Measurements from ENCODE around the gene GREM2. TPM values are rescaled to one million over a fixed set of nuclear protein-coding genes. Genes with fewer than 3 reads are reported as not detected.

Gene GREM2
- total RNA-seq, 2 experiments from 2014 or later, result 0.17 to 0.25 TPM

DNA sequence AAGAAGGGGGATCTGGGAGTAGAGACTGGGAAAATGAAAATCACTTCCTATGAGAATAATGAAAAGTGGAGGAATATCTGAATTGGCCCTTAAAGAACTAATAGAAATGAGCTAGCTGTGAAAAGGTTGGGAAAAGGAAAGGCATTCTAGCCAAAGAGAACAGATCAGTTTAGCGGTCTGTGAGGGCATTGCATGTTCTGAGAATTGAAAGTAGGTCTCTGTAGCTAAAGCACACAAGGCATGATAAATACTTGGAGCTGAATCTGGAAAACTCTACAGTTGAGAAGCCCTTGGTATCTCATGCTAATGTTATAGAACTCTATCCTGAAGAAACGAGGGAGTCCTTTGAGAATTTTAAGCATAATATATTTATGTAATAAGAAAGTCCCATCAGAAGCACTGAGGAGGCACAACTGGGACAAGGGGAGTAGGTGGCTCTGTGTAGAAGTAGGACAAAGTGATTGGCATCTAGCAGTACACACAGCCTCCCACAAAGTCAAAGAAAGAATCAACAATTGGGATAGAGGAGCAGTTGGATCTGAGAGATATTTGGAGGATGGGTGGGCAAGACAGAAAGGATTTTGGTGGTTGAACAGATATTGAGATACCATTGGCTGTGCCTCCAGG, 78.7 kb downstream of the GREM2 start:
- Mint-ChIP-seq H3K27ac (no peak overlapping the region), H3K9me3 (no peaks in the 10 kb centered on the region), H3K36me3 (ENCODE audit: low read depth) (no peaks in the 10 kb centered on the region), H3K27me3 (ENCODE audit: low read depth) (peaks cover 2% of the 10 kb centered on the region), H3K4me1 (ENCODE audit: low read depth) (no peaks in the 10 kb centered on the region), H3K4me3 (no peak overlapping the region)
- CTCF ChIA-PET, result no interaction called here
- intact Hi-C loops (cut with micrococcal nuclease), result no loop called here
- no peak for DNase-seq

DNA sequence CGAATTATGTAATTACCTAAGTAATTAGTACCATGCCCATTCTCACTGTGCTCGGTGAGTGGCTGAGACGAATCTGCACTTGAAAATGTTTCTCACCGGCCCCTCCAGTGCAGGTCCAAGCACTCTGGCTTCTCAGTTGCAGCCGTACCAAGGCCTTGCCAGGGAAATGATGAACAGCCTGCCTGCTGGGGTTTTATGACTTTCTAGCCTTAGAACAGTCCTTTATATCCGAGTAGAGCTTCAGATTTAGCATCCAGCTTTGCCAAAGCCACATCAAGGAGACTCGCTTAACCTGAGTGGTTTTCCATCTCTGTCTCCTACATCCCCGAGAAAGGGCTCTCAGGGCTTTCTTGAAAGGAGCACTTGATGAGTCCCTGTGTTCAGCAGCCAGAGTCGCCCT, 83.4 kb downstream of the GREM2 start:
- Mint-ChIP-seq H3K4me3 (no peak overlapping the region), H3K36me3 (ENCODE audit: low read depth) (no peaks in the 10 kb centered on the region), H3K27ac (no peak overlapping the region), H3K9me3 (no peaks in the 10 kb centered on the region), H3K27me3 (ENCODE audit: low read depth) (no peaks in the 10 kb centered on the region), H3K4me1 (ENCODE audit: low read depth) (no peaks in the 10 kb centered on the region)
- intact Hi-C loops (cut with micrococcal nuclease), result no loop called here
- CTCF ChIA-PET, result no interaction called here
- no peak for DNase-seq

GRCh38 chr1:240527086-240527485, 84.9 kb downstream of the GREM2 start:
- no peaks in the 10 kb centered on the region for H3K36me3 Mint-ChIP-seq (ENCODE audit: low read depth)
- no peak for DNase-seq
- intact Hi-C loops (cut with micrococcal nuclease), result no loop called here
- no peaks in the 10 kb centered on the region for H3K9me3 Mint-ChIP-seq
- CTCF ChIA-PET, result no interaction called here
- no peaks in the 10 kb centered on the region for H3K4me1 Mint-ChIP-seq (ENCODE audit: low read depth)
- no peak overlapping the region for H3K27ac Mint-ChIP-seq
- H3K27me3 Mint-ChIP-seq (ENCODE audit: low read depth), result no peaks in the 10 kb centered on the region
- H3K4me3 Mint-ChIP-seq, result no peak overlapping the region

- no peaks in the 10 kb centered on the region for H3K36me3 Mint-ChIP-seq (ENCODE audit: low read depth)
- CTCF ChIA-PET, result no interaction called here
- no peak overlapping the region for H3K27ac Mint-ChIP-seq
- H3K9me3 Mint-ChIP-seq, result no peaks in the 10 kb centered on the region
- H3K27me3 Mint-ChIP-seq (ENCODE audit: low read depth), result no peaks in the 10 kb centered on the region
- intact Hi-C loops (cut with micrococcal nuclease), result no loop called here
- H3K4me1 Mint-ChIP-seq (ENCODE audit: low read depth), result no peaks in the 10 kb centered on the region
- no peak overlapping the region for H3K4me3 Mint-ChIP-seq
- DNase-seq, result no peak
Observed at GRCh38 chr1:240526312-240526711, 85.6 kb downstream of the GREM2 start.

- Mint-ChIP-seq H3K27ac (no peak overlapping the region), H3K4me3 (no peak overlapping the region), H3K9me3 (no peaks in the 10 kb centered on the region), H3K27me3 (ENCODE audit: low read depth) (no peaks in the 10 kb centered on the region), H3K36me3 (ENCODE audit: low read depth) (no peaks in the 10 kb centered on the region), H3K4me1 (ENCODE audit: low read depth) (no peaks in the 10 kb centered on the region)
- CTCF ChIA-PET, result interaction anchor here (1.5 kb wide), 1 partner anchor 15 kb away, joined by 3 read pairs; no protein-coding TSS in a partner anchor
- no peak for DNase-seq
- intact Hi-C loops (cut with micrococcal nuclease), result no loop called here
Observed at GRCh38 chr1:240524356-240525069, 87.4 kb downstream of the GREM2 start.

DNA sequence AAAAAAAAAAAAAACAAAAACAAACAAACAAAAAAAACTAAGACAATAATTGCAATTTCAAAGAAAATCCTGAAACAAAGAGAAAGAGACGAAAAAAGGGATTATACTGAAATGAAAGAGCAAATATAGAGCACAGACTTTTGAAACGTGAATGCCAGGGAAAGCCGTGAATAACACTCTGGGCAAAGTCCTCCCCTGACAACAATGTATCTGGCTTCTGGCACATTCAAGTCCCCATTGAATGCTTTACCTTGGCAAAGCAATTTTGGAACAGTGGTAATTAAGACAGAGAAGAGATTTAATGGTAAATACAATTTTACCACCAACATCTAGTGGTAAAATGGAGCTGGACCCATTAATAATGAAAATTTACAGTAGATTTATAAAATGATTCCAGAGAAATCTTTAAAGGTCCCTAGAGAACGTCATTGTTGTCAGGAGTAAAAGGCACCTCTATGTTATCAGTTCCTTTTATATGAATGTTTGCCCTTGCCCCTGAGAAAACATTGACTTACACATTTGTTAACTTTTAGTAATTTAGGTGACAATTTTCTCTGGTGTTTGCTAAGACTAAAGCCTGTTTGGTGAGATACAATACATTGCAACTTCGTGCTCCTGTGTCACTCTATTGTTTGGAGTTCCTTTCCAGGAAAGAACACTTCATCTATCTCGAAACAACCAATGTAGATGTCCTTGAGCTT, 89.7 kb downstream of the GREM2 start:
- H3K4me3 Mint-ChIP-seq, result no peak overlapping the region
- H3K36me3 Mint-ChIP-seq (ENCODE audit: low read depth), result no peaks in the 10 kb centered on the region
- no peak overlapping the region for H3K27ac Mint-ChIP-seq
- H3K9me3 Mint-ChIP-seq, result no peaks in the 10 kb centered on the region
- DNase-seq, result no peak
- no peaks in the 10 kb centered on the region for H3K4me1 Mint-ChIP-seq (ENCODE audit: low read depth)
- CTCF ChIA-PET, result interaction anchor here (0.9 kb wide), 1 partner anchor 13 kb away, joined by 3 read pairs; no protein-coding TSS in a partner anchor
- intact Hi-C loops (cut with micrococcal nuclease), result no loop called here
- H3K27me3 Mint-ChIP-seq (ENCODE audit: low read depth), result no peaks in the 10 kb centered on the region

DNA sequence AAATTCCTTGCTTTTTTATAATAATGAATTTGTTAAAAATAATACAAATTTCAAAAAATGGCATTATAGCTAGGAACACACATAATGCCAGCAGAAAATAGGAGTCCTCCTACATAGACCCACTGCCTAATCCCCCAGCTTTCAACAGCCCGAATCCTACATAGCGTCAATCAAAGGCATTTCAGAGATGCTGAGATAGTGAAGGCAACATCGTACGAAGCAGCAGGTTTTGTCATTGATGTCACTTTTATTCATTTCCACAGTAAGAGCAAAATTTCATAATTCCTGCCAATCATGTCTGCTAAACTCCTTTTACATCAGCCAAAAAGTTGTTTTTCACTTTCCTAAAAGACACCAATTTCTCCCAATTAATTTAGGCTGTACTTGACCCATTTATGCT, 94.1 kb downstream of the GREM2 start:
- Mint-ChIP-seq H3K27ac (no peak overlapping the region), H3K4me3 (no peak overlapping the region), H3K9me3 (no peaks in the 10 kb centered on the region), H3K27me3 (ENCODE audit: low read depth) (no peaks in the 10 kb centered on the region), H3K4me1 (ENCODE audit: low read depth) (no peaks in the 10 kb centered on the region), H3K36me3 (ENCODE audit: low read depth) (no peaks in the 10 kb centered on the region)
- intact Hi-C loops (cut with micrococcal nuclease), result no loop called here
- DNase-seq, result no peak
- CTCF ChIA-PET, result no interaction called here

GRCh38 chr1:240516069-240516468, 95.9 kb downstream of the GREM2 start:
- no peak overlapping the region for H3K4me3 Mint-ChIP-seq
- no peak for DNase-seq
- H3K4me1 Mint-ChIP-seq (ENCODE audit: low read depth), result no peaks in the 10 kb centered on the region
- intact Hi-C loops (cut with micrococcal nuclease), result no loop called here
- H3K9me3 Mint-ChIP-seq, result no peaks in the 10 kb centered on the region
- no peak overlapping the region for H3K27ac Mint-ChIP-seq
- no peaks in the 10 kb centered on the region for H3K27me3 Mint-ChIP-seq (ENCODE audit: low read depth)
- H3K36me3 Mint-ChIP-seq (ENCODE audit: low read depth), result no peaks in the 10 kb centered on the region
- CTCF ChIA-PET, result interaction anchor here (0.6 kb wide), 1 partner anchor 23 kb away, joined by 3 read pairs; no protein-coding TSS in a partner anchor

- Mint-ChIP-seq H3K9me3 (no peaks in the 10 kb centered on the region), H3K36me3 (ENCODE audit: low read depth) (no peaks in the 10 kb centered on the region), H3K4me3 (no peak overlapping the region), H3K4me1 (ENCODE audit: low read depth) (no peaks in the 10 kb centered on the region), H3K27me3 (ENCODE audit: low read depth) (no peaks in the 10 kb centered on the region), H3K27ac (no peak overlapping the region)
- CTCF ChIA-PET, result interaction anchor here (0.6 kb wide), 1 partner anchor 23 kb away, joined by 3 read pairs; no protein-coding TSS in a partner anchor
- DNase-seq, result no peak
- intact Hi-C loops (cut with micrococcal nuclease), result no loop called here
Observed at GRCh38 chr1:240515505-240515904, 96.5 kb downstream of the GREM2 start.

DNA sequence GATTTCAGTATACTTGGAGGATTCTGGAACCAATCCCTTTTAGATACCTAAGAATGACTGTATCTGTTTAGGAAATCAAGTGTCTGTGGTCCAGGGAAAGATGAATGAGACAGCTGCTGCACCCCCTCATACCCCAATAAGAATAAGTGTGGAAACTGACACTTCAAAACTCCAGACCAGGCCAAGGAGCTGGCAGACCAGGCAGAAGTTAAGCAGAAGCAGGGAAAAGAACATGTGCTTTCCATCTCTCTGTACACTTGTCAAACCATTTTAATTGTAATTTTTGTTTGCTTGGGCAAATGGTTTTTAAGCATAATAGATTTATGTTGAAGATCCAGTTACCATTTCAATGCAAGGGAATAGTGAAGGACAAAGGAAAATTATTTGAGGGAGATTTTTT, 100.2 kb downstream of the GREM2 start:
- Mint-ChIP-seq H3K4me3 (no peak overlapping the region), H3K4me1 (ENCODE audit: low read depth) (no peaks in the 10 kb centered on the region), H3K27me3 (ENCODE audit: low read depth) (peaks cover 2% of the 10 kb centered on the region), H3K36me3 (ENCODE audit: low read depth) (no peaks in the 10 kb centered on the region), H3K27ac (no peak overlapping the region), H3K9me3 (no peaks in the 10 kb centered on the region)
- CTCF ChIA-PET, result no interaction called here
- intact Hi-C loops (cut with micrococcal nuclease), result no loop called here
- DNase-seq, result no peak

DNA sequence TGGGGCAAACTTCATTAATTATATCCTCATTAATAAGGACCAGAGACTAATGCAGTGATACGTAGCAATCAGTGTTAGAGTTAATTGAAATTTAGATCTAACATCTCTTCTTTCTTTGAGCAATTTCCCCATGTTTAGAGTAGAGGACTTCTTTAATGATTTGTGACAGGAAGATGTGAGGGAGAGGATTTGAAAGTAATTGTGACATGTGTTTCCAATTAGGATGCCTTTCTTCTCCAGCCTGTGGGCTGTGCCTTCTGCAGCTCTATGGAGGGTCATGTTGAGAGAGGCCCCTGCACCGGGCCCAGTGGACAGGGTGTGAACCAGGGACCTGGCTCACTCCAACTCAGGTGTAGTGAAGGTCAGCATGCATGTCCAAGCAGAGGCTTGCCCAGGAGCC, 103.0 kb downstream of the GREM2 start:
- intact Hi-C loops (cut with micrococcal nuclease), result no loop called here
- H3K4me1 Mint-ChIP-seq (ENCODE audit: low read depth), result no peaks in the 10 kb centered on the region
- no peaks in the 10 kb centered on the region for H3K9me3 Mint-ChIP-seq
- no peak overlapping the region for H3K27ac Mint-ChIP-seq
- peaks cover 2% of the 10 kb centered on the region for H3K27me3 Mint-ChIP-seq (ENCODE audit: low read depth)
- no peak overlapping the region for H3K4me3 Mint-ChIP-seq
- CTCF ChIA-PET, result no interaction called here
- no peaks in the 10 kb centered on the region for H3K36me3 Mint-ChIP-seq (ENCODE audit: low read depth)
- no peak for DNase-seq

DNA sequence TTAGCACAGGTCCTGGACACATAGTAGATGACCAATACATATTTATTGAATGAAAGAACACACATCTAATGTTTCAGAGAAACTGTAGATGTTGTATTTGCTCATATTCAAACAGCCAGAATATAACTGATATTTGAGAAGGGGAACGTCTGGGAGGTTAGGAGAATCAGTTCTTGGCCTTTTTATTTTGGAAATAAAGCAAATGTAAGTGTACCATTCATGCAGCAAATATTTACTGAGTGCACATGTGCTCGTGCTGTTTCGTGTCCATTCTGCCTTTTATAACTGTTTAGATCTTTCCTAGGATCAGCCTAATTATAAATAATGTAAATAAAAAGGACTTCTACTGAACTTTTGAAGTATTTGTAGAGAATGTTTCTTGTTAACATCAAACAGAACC, 103.8 kb downstream of the GREM2 start:
- CTCF ChIA-PET, result no interaction called here
- DNase-seq, result no peak
- H3K27me3 Mint-ChIP-seq (ENCODE audit: low read depth), result peaks cover 2% of the 10 kb centered on the region
- no peaks in the 10 kb centered on the region for H3K9me3 Mint-ChIP-seq
- no peaks in the 10 kb centered on the region for H3K36me3 Mint-ChIP-seq (ENCODE audit: low read depth)
- H3K27ac Mint-ChIP-seq, result no peak overlapping the region
- no peaks in the 10 kb centered on the region for H3K4me1 Mint-ChIP-seq (ENCODE audit: low read depth)
- H3K4me3 Mint-ChIP-seq, result no peak overlapping the region
- intact Hi-C loops (cut with micrococcal nuclease), result no loop called here

GRCh38 chr1:240506176-240506575, 105.8 kb downstream of the GREM2 start:
- DNase-seq, result no peak
- Mint-ChIP-seq H3K4me3 (no peak overlapping the region), H3K27ac (no peak overlapping the region), H3K36me3 (ENCODE audit: low read depth) (no peaks in the 10 kb centered on the region), H3K9me3 (no peaks in the 10 kb centered on the region), H3K4me1 (ENCODE audit: low read depth) (no peaks in the 10 kb centered on the region), H3K27me3 (ENCODE audit: low read depth) (peaks cover 2% of the 10 kb centered on the region)
- CTCF ChIA-PET, result no interaction called here
- intact Hi-C loops (cut with micrococcal nuclease), result no loop called here

All from activated naive CD4-positive, alpha-beta T cell treated with anti-CD3 and anti-CD28 coated beads for 36 hours (primary cell).